Body of pancreas (tissue), 4 donors: ENCODE measurements around the gene SPRR4.
"Not testable (repeated sequence)": the region's sequence is repeated elsewhere in the genome, so short reads cannot be mapped to it uniquely, and the experiment has no call there.

Experiments
- POLR2A ChIP-seq, 3 donors: fragments of 450-650 bp; IDR thresholded peaks; one replicate each; pipeline ENCODE4 v1.6.1; 2016; ENCODE audit warnings: antibody characterized with exemption in 3 of 3, mild to moderate bottlenecking in 2 of 3
- TF ChIP-seq, protein P1 (sequence below), 7 experiments: fragments of 450-650 bp in 4 of 7; fragments of 200-600 bp in 3 of 7; sonication (generic) in 3 of 7; IDR thresholded peaks; one replicate each; pipeline ENCODE4 v1.5.1; 2016 to 2019; ENCODE audit warnings: antibody characterized with exemption in 7 of 7

DNA sequence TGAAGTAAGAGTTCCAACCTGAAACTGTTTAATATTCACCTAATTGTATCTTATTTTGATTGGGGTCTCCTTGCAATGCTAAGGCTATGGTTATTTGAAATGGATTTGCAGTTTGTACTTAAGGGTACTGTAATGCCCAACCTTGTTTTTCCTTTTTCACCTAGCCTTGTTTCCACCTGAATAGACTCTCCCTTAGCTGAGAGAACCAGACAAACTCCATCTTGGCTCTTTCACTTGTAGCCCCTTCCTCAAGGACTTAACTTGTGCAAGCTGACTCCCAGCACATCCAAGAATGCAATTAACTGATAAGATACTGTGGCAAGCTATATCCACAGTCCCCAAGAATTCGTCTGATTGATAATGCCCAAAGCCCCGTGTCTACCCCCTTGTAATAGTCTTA is 51.4 kb downstream of the SPRR4 start:
- TF ChIP-seq, protein P1, sequence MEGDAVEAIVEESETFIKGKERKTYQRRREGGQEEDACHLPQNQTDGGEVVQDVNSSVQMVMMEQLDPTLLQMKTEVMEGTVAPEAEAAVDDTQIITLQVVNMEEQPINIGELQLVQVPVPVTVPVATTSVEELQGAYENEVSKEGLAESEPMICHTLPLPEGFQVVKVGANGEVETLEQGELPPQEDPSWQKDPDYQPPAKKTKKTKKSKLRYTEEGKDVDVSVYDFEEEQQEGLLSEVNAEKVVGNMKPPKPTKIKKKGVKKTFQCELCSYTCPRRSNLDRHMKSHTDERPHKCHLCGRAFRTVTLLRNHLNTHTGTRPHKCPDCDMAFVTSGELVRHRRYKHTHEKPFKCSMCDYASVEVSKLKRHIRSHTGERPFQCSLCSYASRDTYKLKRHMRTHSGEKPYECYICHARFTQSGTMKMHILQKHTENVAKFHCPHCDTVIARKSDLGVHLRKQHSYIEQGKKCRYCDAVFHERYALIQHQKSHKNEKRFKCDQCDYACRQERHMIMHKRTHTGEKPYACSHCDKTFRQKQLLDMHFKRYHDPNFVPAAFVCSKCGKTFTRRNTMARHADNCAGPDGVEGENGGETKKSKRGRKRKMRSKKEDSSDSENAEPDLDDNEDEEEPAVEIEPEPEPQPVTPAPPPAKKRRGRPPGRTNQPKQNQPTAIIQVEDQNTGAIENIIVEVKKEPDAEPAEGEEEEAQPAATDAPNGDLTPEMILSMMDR (IDR thresholded peaks at IDR 0.05) = not testable (repeated sequence)
- TF ChIP-seq POLR2A (IDR thresholded peaks at IDR 0.05) = not testable (repeated sequence)
